K562 (cell line): ENCODE measurements around the gene PRKAR2B. TPM values are rescaled to one million over a fixed set of nuclear protein-coding genes. Genes with fewer than 3 reads are reported as not detected.
A peak's percentile ranks its signal among the peaks of the same experiment; 100 is the strongest.

Source experiments
- ATF3 ChIP-seq, 2 experiments: fragments of 450-650 bp in 1 of 2; sonication (generic) in 1 of 2; formaldehyde crosslinking in 1 of 2; IDR thresholded peaks in 1 of 2; conservative IDR thresholded peaks in 1 of 2; 2 replicates each; pipeline versions ENCODE4 v1.6.1 to v1.8.1; 2016 to 2023; ENCODE audit warnings: mild to moderate bottlenecking in 2 of 2, moderate library complexity in 2 of 2, inconsistent platforms in 1 of 2, missing genetic modification reagents in 1 of 2
- CBFA2T3 ChIP-seq: fragments of 450-650 bp; IDR thresholded peaks from 2 replicates; pipeline ENCODE4 v1.6.1; 2017
- DNMT1 ChIP-seq: fragments of 450-650 bp; IDR thresholded peaks from 2 replicates; pipeline ENCODE4 v1.6.1; 2016; ENCODE audit warnings: antibody characterized with exemption, mild to moderate bottlenecking
- FOXK2 ChIP-seq, 2 experiments: fragments of 450-650 bp; IDR thresholded peaks in 1 of 2; conservative IDR thresholded peaks in 1 of 2; 2 replicates each; pipeline ENCODE4 v1.6.1; 2016; ENCODE audit warnings: low read depth in 2 of 2, mild to moderate bottlenecking in 1 of 2
- GATA2 ChIP-seq: sonication (generic); formaldehyde crosslinking; IDR thresholded peaks from 2 replicates; pipeline ENCODE4 v1.4.0; 2020; ENCODE audit warnings: mild to moderate bottlenecking, missing genetic modification reagents
- HDAC1 ChIP-seq, 2 experiments: fragments of 450-650 bp; IDR thresholded peaks; 2 replicates each; pipeline ENCODE4 v1.6.1; 2016 to 2017; ENCODE audit warnings: inconsistent platforms in 1 of 2, mild to moderate bottlenecking in 1 of 2, moderate library complexity in 1 of 2
- HMGN3 ChIP-seq: IDR thresholded peaks from 2 replicates; pipeline ENCODE4 v1.6.1; 2011; ENCODE audit warnings: borderline replicate concordance, low read depth, mild to moderate bottlenecking, mixed read lengths, low read length; ENCODE audit not compliant: insufficient read length; ENCODE audit errors: extremely low read depth
- MCM3 ChIP-seq: fragments of 450-650 bp; IDR thresholded peaks from 2 replicates; pipeline ENCODE4 v1.6.1; 2016
- NCOA1 ChIP-seq: fragments of 450-650 bp; IDR thresholded peaks from 2 replicates; pipeline ENCODE4 v1.6.1; 2016; ENCODE audit warnings: low read depth
- SRSF1 ChIP-seq: fragments of 200-400 bp; formaldehyde crosslinking; IDR thresholded peaks from 2 replicates; pipeline ENCODE4 v1.6.1; 2017; ENCODE audit warnings: mild to moderate bottlenecking, low read depth, low read length, moderate library complexity
- SRSF7 ChIP-seq: fragments of 200-400 bp; formaldehyde crosslinking; optimal IDR thresholded peaks from 2 replicates; pipeline ENCODE3; 2017; ENCODE audit warnings: mild to moderate bottlenecking, low read depth, low read length
- TAL1 ChIP-seq: fragments of 450-650 bp; IDR thresholded peaks from 2 replicates; pipeline ENCODE4 v1.6.1; 2016; ENCODE audit warnings: mild to moderate bottlenecking
- TEAD2 ChIP-seq: fragments of 450-650 bp; IDR thresholded peaks from 2 replicates; pipeline ENCODE4 v1.6.1; 2016; ENCODE audit warnings: missing genetic modification characterization, control low read depth, missing compliant biosample characterization
- TRIM28 ChIP-seq: fragments of 450-650 bp; IDR thresholded peaks from 2 replicates; pipeline ENCODE4 v1.6.1; 2017
- ZBED1 ChIP-seq: IDR thresholded peaks from 2 replicates; pipeline ENCODE4 v1.6.1; 2014
- ZC3H11A ChIP-seq: IDR thresholded peaks from 2 replicates; pipeline ENCODE4 v1.6.1; 2012; ENCODE audit warnings: low read depth, low read length, improper control_type of control experiment
- ZNF133 ChIP-seq: fragments of 250-450 bp; sonication (Bioruptor Pico); IDR thresholded peaks from 2 replicates; pipeline ENCODE4 v1.4.0; 2020; ENCODE audit warnings: mild to moderate bottlenecking
- ZNF140 ChIP-seq: fragments of 250-450 bp; sonication (Bioruptor Pico); IDR thresholded peaks from 2 replicates; pipeline ENCODE4 v1.8.0; 2021; ENCODE audit warnings: moderate library complexity, mild to moderate bottlenecking, inconsistent platforms
- ZNF436 ChIP-seq: fragments of 250-450, 450-650 bp; sonication (Bioruptor Pico); formaldehyde crosslinking; IDR thresholded peaks from 2 replicates; pipeline ENCODE4 v1.7.0; 2020; ENCODE audit warnings: mild to moderate bottlenecking
- ZSCAN32 ChIP-seq: fragments of 450-650 bp; formaldehyde crosslinking; IDR thresholded peaks from 2 replicates; pipeline ENCODE4 v1.4.0; 2020; ENCODE audit warnings: mild to moderate bottlenecking, moderate library complexity
- polyA plus RNA-seq, 8 experiments: library from polyadenylated mRNA; depleted of rRNA in 4 of 8; stranded (reverse) in 5 of 8; unstranded in 3 of 8; fragments of >200 nt; fragmentation: Nextera tagmentation in 2 of 8; fragmentation: Illumina TruSeq in 1 of 8; extraction: Ambion mirVana in 2 of 8; extraction: Trizol in 1 of 8; gene quantifications; 2 replicates each; pipeline versions ENCODE4 v1.2.1 to v1.2.3, GENCODE V29; 2011 to 2014; ENCODE audit warnings: inconsistent platforms in 1 of 8, missing spikeins in 1 of 8
- total RNA-seq, 7 experiments: library from RNA; depleted of rRNA in 6 of 7; stranded (reverse); fragments of >200 nt in 6 of 7; fragmentation: Illumina TruSeq in 2 of 7; extraction: Trizol in 2 of 7; gene quantifications; 2 replicates each; pipeline versions ENCODE4 v1.2.1 to v1.2.3, GENCODE V29; 2011 to 2021; ENCODE audit warnings: low replicate concordance in 1 of 7
- TF ChIP-seq, protein P1 (sequence below), 2 experiments: fragments of 450-650 bp; formaldehyde crosslinking in 1 of 2; IDR thresholded peaks; 2 replicates each; pipeline versions ENCODE4 v1.4.0 to v1.6.1; 2014 to 2020; ENCODE audit warnings: mild to moderate bottlenecking in 2 of 2, borderline replicate concordance in 1 of 2, low read depth in 1 of 2

The PRKAR2B gene
- total and polyA plus RNA-seq, 9 of the 15 experiments (the other 6 are each of a cell fraction or from before 2014, with no cell fraction given): 59.0 to 173 (median 129) TPM

GRCh38 chr7:107017965-107018719 is 26.4 kb upstream of the PRKAR2B start (continued):
- TF ChIP-seq, protein P1, sequence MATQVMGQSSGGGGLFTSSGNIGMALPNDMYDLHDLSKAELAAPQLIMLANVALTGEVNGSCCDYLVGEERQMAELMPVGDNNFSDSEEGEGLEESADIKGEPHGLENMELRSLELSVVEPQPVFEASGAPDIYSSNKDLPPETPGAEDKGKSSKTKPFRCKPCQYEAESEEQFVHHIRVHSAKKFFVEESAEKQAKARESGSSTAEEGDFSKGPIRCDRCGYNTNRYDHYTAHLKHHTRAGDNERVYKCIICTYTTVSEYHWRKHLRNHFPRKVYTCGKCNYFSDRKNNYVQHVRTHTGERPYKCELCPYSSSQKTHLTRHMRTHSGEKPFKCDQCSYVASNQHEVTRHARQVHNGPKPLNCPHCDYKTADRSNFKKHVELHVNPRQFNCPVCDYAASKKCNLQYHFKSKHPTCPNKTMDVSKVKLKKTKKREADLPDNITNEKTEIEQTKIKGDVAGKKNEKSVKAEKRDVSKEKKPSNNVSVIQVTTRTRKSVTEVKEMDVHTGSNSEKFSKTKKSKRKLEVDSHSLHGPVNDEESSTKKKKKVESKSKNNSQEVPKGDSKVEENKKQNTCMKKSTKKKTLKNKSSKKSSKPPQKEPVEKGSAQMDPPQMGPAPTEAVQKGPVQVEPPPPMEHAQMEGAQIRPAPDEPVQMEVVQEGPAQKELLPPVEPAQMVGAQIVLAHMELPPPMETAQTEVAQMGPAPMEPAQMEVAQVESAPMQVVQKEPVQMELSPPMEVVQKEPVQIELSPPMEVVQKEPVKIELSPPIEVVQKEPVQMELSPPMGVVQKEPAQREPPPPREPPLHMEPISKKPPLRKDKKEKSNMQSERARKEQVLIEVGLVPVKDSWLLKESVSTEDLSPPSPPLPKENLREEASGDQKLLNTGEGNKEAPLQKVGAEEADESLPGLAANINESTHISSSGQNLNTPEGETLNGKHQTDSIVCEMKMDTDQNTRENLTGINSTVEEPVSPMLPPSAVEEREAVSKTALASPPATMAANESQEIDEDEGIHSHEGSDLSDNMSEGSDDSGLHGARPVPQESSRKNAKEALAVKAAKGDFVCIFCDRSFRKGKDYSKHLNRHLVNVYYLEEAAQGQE (IDR thresholded peaks at IDR 0.05; ENCODE audit: borderline replicate concordance): peak; percentile 72
- TF ChIP-seq, protein P1 (CRISPR knock-in tag; IDR thresholded peaks at IDR 0.05; ENCODE audit: low read depth): no peak
- TF ChIP-seq CBFA2T3 (peak; percentile 57; the same call in 1 of the 2 replicates), FOXK2 (conservative IDR thresholded peaks at IDR 0.05 in 1 of 2, IDR thresholded peaks at IDR 0.05 in 1 of 2; ENCODE audit: low read depth in 2 of 2) (no peak), TAL1 (peak; percentile 27; the same call in 1 of the 2 replicates), ZNF140 (no peak), ZBED1 (no peak), TRIM28 (no peak), ZNF436 (CRISPR knock-in tag) (no peak), MCM3 (no peak), TEAD2 (tag) (0 out of 2 replicates have a peak, but pooled peaks have one; percentile 69), ZNF133 (CRISPR knock-in tag) (no peak), SRSF7 (no peak), GATA2 (CRISPR knock-in tag) (no peak; the same call in 1 of the 2 replicates), ZC3H11A (no peak), DNMT1 (no peak), HDAC1 (IDR thresholded peaks at IDR 0.05) (peak in 1 of 2 experiments; percentile 56; a peak in 1 of 4 replicates), NCOA1 (no peak), SRSF1 (no peak), ATF3 (IDR thresholded peaks at IDR 0.05) (peak; percentile 98), ATF3 (CRISPR knock-in tag; conservative IDR thresholded peaks at IDR 0.05) (peak; percentile 54; the same call in 1 of the 2 replicates), ZSCAN32 (CRISPR knock-in tag) (no peak), HMGN3 (no peak)
